ENCODE data around the gene RESP18. TPM values are rescaled to one million over a fixed set of nuclear protein-coding genes. Genes with fewer than 3 reads are reported as not detected.

RESP18 gene
- total RNA-seq, 1 experiment from 2014 or later, result not detected

DNA sequence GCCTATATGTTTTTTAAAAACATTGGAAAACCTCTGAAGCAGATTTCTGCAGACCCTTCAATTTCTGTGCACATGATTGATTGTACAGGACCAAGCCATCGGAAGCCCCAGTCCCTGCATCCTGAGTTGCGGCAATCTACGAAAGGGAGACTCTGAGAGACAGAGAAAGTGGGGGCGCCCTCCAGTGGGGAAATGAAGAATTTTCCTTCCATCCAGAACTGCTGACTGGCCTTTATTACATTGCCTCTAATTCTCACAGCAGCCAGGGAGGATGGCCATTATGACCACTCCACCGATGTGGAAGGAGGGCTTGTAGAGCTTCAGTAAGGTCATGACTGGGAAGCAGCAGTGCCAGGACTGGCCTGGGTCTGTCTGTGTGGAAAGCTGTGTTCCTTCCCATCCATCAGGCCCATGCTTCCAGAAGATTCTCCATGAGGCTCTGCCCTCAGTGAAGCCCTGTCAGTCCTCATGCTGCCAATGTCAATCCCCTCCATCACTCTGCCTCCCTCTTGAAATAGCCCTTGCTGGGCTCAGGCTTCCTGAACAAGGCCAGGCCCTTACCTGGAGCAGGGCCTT, 20.0 kb upstream of the RESP18 start:
- intact Hi-C loops (cut with micrococcal nuclease; ENCODE audit: unreplicated experiment), result no loop called here
- ChIA-PET CTCF (interaction anchor here (0.5 kb wide), 1 partner anchor 36 kb away, joined by 6 read pairs; no protein-coding TSS in a partner anchor), POLR2A (no interaction called here)
- Histone ChIP-seq H3K9me3 (ENCODE audit: control insufficient read depth, insufficient read depth, low read depth, low read length) (no peaks in the 10 kb centered on the region), H3K27ac (ENCODE audit: low read length) (no peak overlapping the region), H3K27me3 (ENCODE audit: control insufficient read depth, insufficient read depth, low read length) (no peaks in the 10 kb centered on the region), H3K36me3 (ENCODE audit: control insufficient read depth, insufficient read depth, low read length) (no peaks in the 10 kb centered on the region), H3K4me1 (ENCODE audit: control insufficient read depth, insufficient read depth, low read length) (no peaks in the 10 kb centered on the region), H3K4me3 (ENCODE audit: low read depth in 2 of 2, low read length in 2 of 2) (no peak overlapping the region)
- in situ Hi-C loops (cut with HindIII; ENCODE audit: low pct_unique_long_range_greater_than_20kb, low sequenced_read_pairs), result no loop called here
- peak; percentile 89 for TF ChIP-seq CTCF (IDR thresholded peaks at IDR 0.05)
- TF ChIP-seq TCF7L2 (IDR thresholded peaks at IDR 0.05; ENCODE audit: low read depth, low read length), result no peak
- no peak for TF ChIP-seq SIN3A (IDR thresholded peaks at IDR 0.05; ENCODE audit: borderline replicate concordance, insufficient read depth, low read depth, low read length)
- ATAC-seq (peak; percentile 90), DNase-seq (ENCODE audit: low read depth, low spot score) (peak; percentile 30)
- BruUV-seq (replicated peaks), result no TSS peak

GRCh38 chr2:219350710-219351221, 18.2 kb upstream of the RESP18 start:
- CTCF ChIA-PET, result interaction anchor here (0.6 to 0.7 kb wide), 3 partner anchors 51 to 143 kb away, joined by 3 to 4 read pairs (median 3); no protein-coding TSS in a partner anchor
- no peak for ATAC-seq

More at GRCh38 chr2:219350710-219351221, 18.2 kb upstream of the RESP18 start:
- DNase-seq (ENCODE audit: low read depth, low spot score), result no peak
- TF ChIP-seq TCF7L2 (IDR thresholded peaks at IDR 0.05; ENCODE audit: low read depth, low read length) (no peak), REST (IDR thresholded peaks at IDR 0.05; ENCODE audit: insufficient read depth in 1 of 2, low read depth in 2 of 2, low read length in 1 of 2) (no peak), CTCF (IDR thresholded peaks at IDR 0.05) (no peak), SIN3A (IDR thresholded peaks at IDR 0.05; ENCODE audit: borderline replicate concordance, insufficient read depth, low read depth, low read length) (no peak), POLR2AphosphoS5 (IDR thresholded peaks at IDR 0.05; ENCODE audit: low read depth, low read length) (no peak)
- Histone ChIP-seq H3K4me3 (ENCODE audit: low read depth in 2 of 2, low read length in 2 of 2) (no peak overlapping the region), H3K4me1 (ENCODE audit: control insufficient read depth, insufficient read depth, low read length) (no peaks in the 10 kb centered on the region), H3K9me3 (ENCODE audit: control insufficient read depth, insufficient read depth, low read depth, low read length) (no peaks in the 10 kb centered on the region), H3K27ac (ENCODE audit: low read length) (no peak overlapping the region), H3K36me3 (ENCODE audit: control insufficient read depth, insufficient read depth, low read length) (no peaks in the 10 kb centered on the region), H3K27me3 (ENCODE audit: control insufficient read depth, insufficient read depth, low read length) (no peaks in the 10 kb centered on the region)
- POLR2A ChIA-PET, result no interaction called here
- intact Hi-C loops (cut with micrococcal nuclease; ENCODE audit: unreplicated experiment) (no loop called here), in situ Hi-C loops (cut with HindIII; ENCODE audit: low pct_unique_long_range_greater_than_20kb, low sequenced_read_pairs) (no loop called here)
- no TSS peak for BruUV-seq (replicated peaks)
